ENCODE measurements around the gene CD200R1. TPM values are rescaled to one million over a fixed set of nuclear protein-coding genes. Genes with fewer than 3 reads are reported as not detected.
A peak's percentile ranks its signal among the peaks of the same experiment; 100 is the strongest.

Gene CD200R1
- total and polyA plus RNA-seq, 2 of the 13 experiments (the other 11 are each of a cell fraction or from before 2014, with no cell fraction given): 0.04 TPM; not detected in 1

DNA sequence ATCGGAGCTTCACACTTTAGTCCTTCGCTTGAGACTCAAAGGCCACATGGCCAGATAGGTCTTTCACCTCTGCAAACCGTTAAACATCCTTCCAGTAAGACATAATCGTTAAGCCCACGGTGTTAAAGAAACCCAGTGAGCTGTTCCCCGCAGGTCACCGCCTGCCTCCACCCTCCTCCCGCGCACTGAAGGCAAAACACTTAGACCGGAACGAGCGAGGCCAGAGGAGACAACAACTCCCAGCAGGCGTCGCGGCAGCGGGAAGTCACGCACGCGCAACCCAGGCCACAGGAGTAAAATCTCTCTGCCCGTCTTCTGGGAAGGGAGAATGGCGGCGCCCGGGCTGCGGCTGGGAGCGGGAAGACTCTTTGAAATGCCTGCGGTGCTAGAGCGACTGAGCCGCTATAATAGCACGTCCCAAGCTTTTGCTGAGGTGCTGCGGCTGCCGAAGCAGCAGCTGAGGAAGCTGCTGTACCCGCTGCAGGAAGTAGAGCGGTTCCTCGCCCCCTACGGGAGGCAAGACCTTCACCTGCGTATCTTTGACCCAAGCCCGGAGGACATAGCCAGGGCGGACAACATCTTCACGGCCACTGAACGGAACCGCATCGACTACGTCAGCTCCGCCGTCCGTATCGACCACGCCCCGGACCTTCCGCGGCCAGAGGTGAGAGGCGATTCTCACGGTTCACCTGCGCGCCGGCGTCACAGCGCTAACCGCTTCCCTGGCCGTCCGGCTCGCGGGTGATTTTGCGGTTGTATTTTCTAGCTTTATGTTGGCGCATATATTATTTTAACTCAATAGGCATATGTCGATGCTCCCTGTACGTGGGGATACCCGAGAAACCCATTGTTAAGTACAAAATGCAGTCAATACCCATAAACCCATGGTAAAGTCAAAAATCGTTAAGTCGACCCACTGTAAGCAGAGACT is 16.0 kb upstream of the CD200R1 start, which contains the start of gene GTPBP8 (continued):
- TF ChIP-seq, protein P1, sequence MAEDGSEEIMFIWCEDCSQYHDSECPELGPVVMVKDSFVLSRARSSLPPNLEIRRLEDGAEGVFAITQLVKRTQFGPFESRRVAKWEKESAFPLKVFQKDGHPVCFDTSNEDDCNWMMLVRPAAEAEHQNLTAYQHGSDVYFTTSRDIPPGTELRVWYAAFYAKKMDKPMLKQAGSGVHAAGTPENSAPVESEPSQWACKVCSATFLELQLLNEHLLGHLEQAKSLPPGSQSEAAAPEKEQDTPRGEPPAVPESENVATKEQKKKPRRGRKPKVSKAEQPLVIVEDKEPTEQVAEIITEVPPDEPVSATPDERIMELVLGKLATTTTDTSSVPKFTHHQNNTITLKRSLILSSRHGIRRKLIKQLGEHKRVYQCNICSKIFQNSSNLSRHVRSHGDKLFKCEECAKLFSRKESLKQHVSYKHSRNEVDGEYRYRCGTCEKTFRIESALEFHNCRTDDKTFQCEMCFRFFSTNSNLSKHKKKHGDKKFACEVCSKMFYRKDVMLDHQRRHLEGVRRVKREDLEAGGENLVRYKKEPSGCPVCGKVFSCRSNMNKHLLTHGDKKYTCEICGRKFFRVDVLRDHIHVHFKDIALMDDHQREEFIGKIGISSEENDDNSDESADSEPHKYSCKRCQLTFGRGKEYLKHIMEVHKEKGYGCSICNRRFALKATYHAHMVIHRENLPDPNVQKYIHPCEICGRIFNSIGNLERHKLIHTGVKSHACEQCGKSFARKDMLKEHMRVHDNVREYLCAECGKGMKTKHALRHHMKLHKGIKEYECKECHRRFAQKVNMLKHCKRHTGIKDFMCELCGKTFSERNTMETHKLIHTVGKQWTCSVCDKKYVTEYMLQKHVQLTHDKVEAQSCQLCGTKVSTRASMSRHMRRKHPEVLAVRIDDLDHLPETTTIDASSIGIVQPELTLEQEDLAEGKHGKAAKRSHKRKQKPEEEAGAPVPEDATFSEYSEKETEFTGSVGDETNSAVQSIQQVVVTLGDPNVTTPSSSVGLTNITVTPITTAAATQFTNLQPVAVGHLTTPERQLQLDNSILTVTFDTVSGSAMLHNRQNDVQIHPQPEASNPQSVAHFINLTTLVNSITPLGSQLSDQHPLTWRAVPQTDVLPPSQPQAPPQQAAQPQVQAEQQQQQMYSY (CRISPR knock-in tag; IDR thresholded peaks at IDR 0.05): peak; percentile 59; the same call in 1 of the 2 replicates
- TF ChIP-seq SIX1 (CRISPR knock-in tag; IDR thresholded peaks at IDR 0.05; ENCODE audit: borderline replicate concordance) (no peak), ZFP36 (IDR thresholded peaks at IDR 0.05; ENCODE audit: borderline replicate concordance, low read depth, low read length, partially characterized antibody) (no peak), ZKSCAN1 (IDR thresholded peaks at IDR 0.05; ENCODE audit: low read length) (no peak), KDM3A (CRISPR knock-in tag; IDR thresholded peaks at IDR 0.05; ENCODE audit: low read depth) (no peak; the same call in 1 of the 2 replicates), ZNF557 (CRISPR knock-in tag; IDR thresholded peaks at IDR 0.05) (0 out of 2 replicates have a peak, but pooled peaks have one; percentile 56), NFE2L1 (CRISPR knock-in tag; IDR thresholded peaks at IDR 0.05; ENCODE audit: borderline replicate concordance) (no peak), SP4 (CRISPR knock-in tag; IDR thresholded peaks at IDR 0.05) (peak; percentile 80), ATF1 (CRISPR knock-in tag; IDR thresholded peaks at IDR 0.05) (peak; percentile 81), ZNF850 (CRISPR knock-in tag; conservative IDR thresholded peaks at IDR 0.05) (no peak), RORA (CRISPR knock-in tag; IDR thresholded peaks at IDR 0.05) (no peak), KAT7 (CRISPR knock-in tag; IDR thresholded peaks at IDR 0.05; ENCODE audit: borderline replicate concordance) (peak; percentile 69; the same call in 1 of the 2 replicates), MTF2 (CRISPR knock-in tag; IDR thresholded peaks at IDR 0.05; ENCODE audit: borderline replicate concordance) (0 out of 2 replicates have a peak, but pooled peaks have one; percentile 49), ZBTB38 (CRISPR knock-in tag; IDR thresholded peaks at IDR 0.05) (0 out of 2 replicates have a peak, but pooled peaks have one; percentile 80), ZNF780A (CRISPR knock-in tag; IDR thresholded peaks at IDR 0.05) (0 out of 2 replicates have a peak, but pooled peaks have one; percentile 15)
- TF ChIP-seq, protein P2, sequence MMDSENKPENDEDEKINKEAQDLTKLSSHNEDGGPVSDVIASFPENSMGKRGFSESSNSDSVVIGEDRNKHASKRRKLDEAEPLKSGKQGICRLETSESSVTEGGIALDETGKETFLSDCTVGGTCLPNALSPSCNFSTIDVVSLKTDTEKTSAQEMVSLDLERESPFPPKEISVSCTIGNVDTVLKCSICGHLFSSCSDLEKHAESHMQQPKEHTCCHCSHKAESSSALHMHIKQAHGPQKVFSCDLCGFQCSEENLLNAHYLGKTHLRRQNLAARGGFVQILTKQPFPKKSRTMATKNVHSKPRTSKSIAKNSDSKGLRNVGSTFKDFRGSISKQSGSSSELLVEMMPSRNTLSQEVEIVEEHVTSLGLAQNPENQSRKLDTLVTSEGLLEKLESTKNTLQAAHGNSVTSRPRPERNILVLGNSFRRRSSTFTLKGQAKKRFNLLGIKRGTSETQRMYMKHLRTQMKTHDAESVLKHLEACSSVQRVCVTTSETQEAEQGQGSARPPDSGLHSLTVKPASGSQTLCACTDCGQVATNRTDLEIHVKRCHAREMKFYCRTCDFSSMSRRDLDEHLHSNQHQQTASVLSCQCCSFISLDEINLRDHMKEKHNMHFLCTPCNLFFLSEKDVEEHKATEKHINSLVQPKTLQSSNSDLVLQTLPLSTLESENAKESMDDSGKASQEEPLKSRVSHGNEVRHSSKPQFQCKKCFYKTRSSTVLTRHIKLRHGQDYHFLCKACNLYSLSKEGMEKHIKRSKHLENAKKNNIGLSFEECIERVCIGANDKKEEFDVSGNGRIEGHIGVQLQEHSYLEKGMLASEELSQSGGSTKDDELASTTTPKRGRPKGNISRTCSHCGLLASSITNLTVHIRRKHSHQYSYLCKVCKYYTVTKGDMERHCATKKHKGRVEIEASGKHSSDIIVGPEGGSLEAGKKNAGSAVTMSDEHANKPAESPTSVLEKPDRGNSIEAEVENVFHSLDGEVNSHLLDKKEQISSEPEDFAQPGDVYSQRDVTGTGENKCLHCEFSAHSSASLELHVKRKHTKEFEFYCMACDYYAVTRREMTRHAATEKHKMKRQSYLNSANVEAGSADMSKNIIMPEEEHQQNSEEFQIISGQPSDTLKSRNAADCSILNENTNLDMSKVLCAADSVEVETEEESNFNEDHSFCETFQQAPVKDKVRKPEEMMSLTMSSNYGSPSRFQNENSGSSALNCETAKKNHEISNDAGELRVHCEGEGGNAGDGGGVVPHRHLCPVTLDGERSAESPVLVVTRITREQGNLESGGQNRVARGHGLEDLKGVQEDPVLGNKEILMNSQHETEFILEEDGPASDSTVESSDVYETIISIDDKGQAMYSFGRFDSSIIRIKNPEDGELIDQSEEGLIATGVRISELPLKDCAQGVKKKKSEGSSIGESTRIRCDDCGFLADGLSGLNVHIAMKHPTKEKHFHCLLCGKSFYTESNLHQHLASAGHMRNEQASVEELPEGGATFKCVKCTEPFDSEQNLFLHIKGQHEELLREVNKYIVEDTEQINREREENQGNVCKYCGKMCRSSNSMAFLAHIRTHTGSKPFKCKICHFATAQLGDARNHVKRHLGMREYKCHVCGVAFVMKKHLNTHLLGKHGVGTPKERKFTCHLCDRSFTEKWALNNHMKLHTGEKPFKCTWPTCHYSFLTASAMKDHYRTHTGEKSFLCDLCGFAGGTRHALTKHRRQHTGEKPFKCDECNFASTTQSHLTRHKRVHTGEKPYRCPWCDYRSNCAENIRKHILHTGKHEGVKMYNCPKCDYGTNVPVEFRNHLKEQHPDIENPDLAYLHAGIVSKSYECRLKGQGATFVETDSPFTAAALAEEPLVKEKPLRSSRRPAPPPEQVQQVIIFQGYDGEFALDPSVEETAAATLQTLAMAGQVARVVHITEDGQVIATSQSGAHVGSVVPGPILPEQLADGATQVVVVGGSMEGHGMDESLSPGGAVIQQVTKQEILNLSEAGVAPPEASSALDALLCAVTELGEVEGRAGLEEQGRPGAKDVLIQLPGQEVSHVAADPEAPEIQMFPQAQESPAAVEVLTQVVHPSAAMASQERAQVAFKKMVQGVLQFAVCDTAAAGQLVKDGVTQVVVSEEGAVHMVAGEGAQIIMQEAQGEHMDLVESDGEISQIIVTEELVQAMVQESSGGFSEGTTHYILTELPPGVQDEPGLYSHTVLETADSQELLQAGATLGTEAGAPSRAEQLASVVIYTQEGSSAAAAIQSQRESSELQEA (CRISPR knock-in tag; IDR thresholded peaks at IDR 0.05; ENCODE audit: not compliant biosample characterization): peak; percentile 93

Data from HepG2 (cell line).